K562 (cell line): Measurements from ENCODE around the gene RRH. TPM values are rescaled to one million over a fixed set of nuclear protein-coding genes. Genes with fewer than 3 reads are reported as not detected.
A peak's percentile ranks its signal among the peaks of the same experiment; 100 is the strongest.

Experiments
- CHD2 ChIP-seq: IDR thresholded peaks from 2 replicates; pipeline ENCODE4 v1.6.1; 2011; ENCODE audit warnings: low read depth, low read length
- CTBP1 ChIP-seq: fragments of 450-650 bp; IDR thresholded peaks from 2 replicates; pipeline ENCODE4 v1.6.1; 2016; ENCODE audit warnings: borderline replicate concordance
- EP400 ChIP-seq: fragments of 450-650 bp; IDR thresholded peaks from 2 replicates; pipeline ENCODE4 v1.6.1; 2017; ENCODE audit warnings: antibody characterized with exemption, mild to moderate bottlenecking, moderate library complexity
- GABPA ChIP-seq: fragments of 200-800 bp; sonication (Bioruptor generic); conservative IDR thresholded peaks from 2 replicates; pipeline ENCODE4 v1.6.1; 2016; ENCODE audit warnings: low read depth, missing genetic modification characterization, missing compliant biosample characterization
- GMEB1 ChIP-seq: fragments of 250-450 bp; sonication (Bioruptor Pico); IDR thresholded peaks from 2 replicates; pipeline ENCODE4 v1.4.0; 2020; ENCODE audit warnings: mild to moderate bottlenecking
- HDAC1 ChIP-seq, 2 experiments: fragments of 450-650 bp; IDR thresholded peaks; 2 replicates each; pipeline ENCODE4 v1.6.1; 2016 to 2017; ENCODE audit warnings: inconsistent platforms in 1 of 2, mild to moderate bottlenecking in 1 of 2, moderate library complexity in 1 of 2
- HMBOX1 ChIP-seq: sonication (generic); IDR thresholded peaks from 2 replicates; pipeline ENCODE4 v1.6.1; 2016
- L3MBTL2 ChIP-seq: fragments of 450-650 bp; IDR thresholded peaks from 2 replicates; pipeline ENCODE4 v1.6.1; 2016; ENCODE audit warnings: mild to moderate bottlenecking, moderate library complexity
- MBD2 ChIP-seq: sonication (generic); IDR thresholded peaks from 2 replicates; pipeline ENCODE4 v1.6.1; 2016; ENCODE audit warnings: low read depth, borderline replicate concordance
- NCOA4 ChIP-seq: fragments of 450-650 bp; IDR thresholded peaks from 2 replicates; pipeline ENCODE4 v1.6.1; 2018; ENCODE audit warnings: mild to moderate bottlenecking; ENCODE audit not compliant: partially characterized antibody
- NFIC ChIP-seq: fragments of 450-650 bp; IDR thresholded peaks from 2 replicates; pipeline ENCODE4 v1.6.1; 2017; ENCODE audit warnings: mild to moderate bottlenecking, inconsistent platforms
- NR2C2 ChIP-seq, 2 experiments: fragments of 200-800 bp in 1 of 2; sonication (Bioruptor generic) in 1 of 2; sonication (generic) in 1 of 2; formaldehyde crosslinking in 1 of 2; IDR thresholded peaks; 2 replicates each; pipeline versions ENCODE4 v1.6.1 to v1.8.0; 2016 to 2022; ENCODE audit warnings: mild to moderate bottlenecking in 1 of 2, missing compliant biosample characterization in 1 of 2, missing genetic modification characterization in 1 of 2, missing genetic modification reagents in 1 of 2
- NR4A1 ChIP-seq, 2 experiments: fragments of 250-450 bp in 1 of 2; fragments of 450-650 bp in 1 of 2; sonication (Bioruptor Pico) in 1 of 2; IDR thresholded peaks; 2 replicates each; pipeline versions ENCODE4 v1.4.0 to v1.6.1; 2016 to 2020; ENCODE audit warnings: mild to moderate bottlenecking in 2 of 2, missing compliant biosample characterization in 1 of 2, missing genetic modification characterization in 1 of 2, moderate library complexity in 1 of 2
- PML ChIP-seq: IDR thresholded peaks from 2 replicates; pipeline ENCODE4 v1.6.1; 2012; ENCODE audit warnings: low read length, inconsistent platforms
- RB1 ChIP-seq: fragments of 450-650 bp; IDR thresholded peaks from 2 replicates; pipeline ENCODE4 v1.6.1; 2017; ENCODE audit warnings: low read depth, mild to moderate bottlenecking
- RBM15 ChIP-seq: fragments of 200-400 bp; formaldehyde crosslinking; IDR thresholded peaks from 2 replicates; pipeline ENCODE4 v1.6.1; 2018; ENCODE audit warnings: mild to moderate bottlenecking, low read length, moderate library complexity; ENCODE audit not compliant: insufficient read depth
- RBM25 ChIP-seq: fragments of 200-400 bp; formaldehyde crosslinking; IDR thresholded peaks from 2 replicates; pipeline ENCODE4 v1.6.1; 2018; ENCODE audit warnings: low read length, low read depth, moderate library complexity; ENCODE audit not compliant: severe bottlenecking
- SMARCB1 ChIP-seq: IDR thresholded peaks from 2 replicates; pipeline ENCODE4 v1.6.1; 2011; ENCODE audit warnings: improper control_type of control experiment, low read depth; ENCODE audit not compliant: insufficient read length
- WHSC1 ChIP-seq: IDR thresholded peaks from one replicate; pipeline ENCODE4 v1.6.1; 2012; ENCODE audit warnings: low read length, control low read depth, inconsistent platforms
- XRCC5 ChIP-seq: fragments of 200-400 bp; formaldehyde crosslinking; IDR thresholded peaks from 2 replicates; pipeline ENCODE4 v1.6.1; 2017; ENCODE audit warnings: low read depth, mild to moderate bottlenecking, low read length
- ZBTB33 ChIP-seq: sonication (generic); formaldehyde crosslinking; IDR thresholded peaks from 2 replicates; pipeline ENCODE4 v1.8.1; 2023; ENCODE audit warnings: mild to moderate bottlenecking, missing genetic modification reagents
- ZBTB8A ChIP-seq: fragments of 450-650 bp; IDR thresholded peaks from 2 replicates; pipeline ENCODE4 v1.6.1; 2018; ENCODE audit warnings: mild to moderate bottlenecking, moderate library complexity; ENCODE audit not compliant: partially characterized antibody
- ZFX ChIP-seq: sonication (generic); formaldehyde crosslinking; IDR thresholded peaks from 2 replicates; pipeline ENCODE4 v1.8.0; 2022; ENCODE audit warnings: mild to moderate bottlenecking, missing genetic modification reagents, moderate library complexity
- ZNF24 ChIP-seq: fragments of 450-650 bp; IDR thresholded peaks from 2 replicates; pipeline ENCODE4 v1.6.1; 2016
- ZNF282 ChIP-seq: sonication (generic); formaldehyde crosslinking; IDR thresholded peaks from 2 replicates; pipeline ENCODE4 v1.8.1; 2023; ENCODE audit warnings: missing genetic modification reagents
- ZNF431 ChIP-seq: sonication (generic); formaldehyde crosslinking; IDR thresholded peaks from 2 replicates; pipeline ENCODE4 v1.8.0; 2022; ENCODE audit warnings: mild to moderate bottlenecking, missing genetic modification reagents
- polyA plus RNA-seq, 8 experiments: library from polyadenylated mRNA; depleted of rRNA in 4 of 8; stranded (reverse) in 5 of 8; unstranded in 3 of 8; fragments of >200 nt; fragmentation: Nextera tagmentation in 2 of 8; fragmentation: Illumina TruSeq in 1 of 8; extraction: Ambion mirVana in 2 of 8; extraction: Trizol in 1 of 8; gene quantifications; 2 replicates each; pipeline versions ENCODE4 v1.2.1 to v1.2.3, GENCODE V29; 2011 to 2014; ENCODE audit warnings: inconsistent platforms in 1 of 8, missing spikeins in 1 of 8
- total RNA-seq, 7 experiments: library from RNA; depleted of rRNA in 6 of 7; stranded (reverse); fragments of >200 nt in 6 of 7; fragmentation: Illumina TruSeq in 2 of 7; extraction: Trizol in 2 of 7; gene quantifications; 2 replicates each; pipeline versions ENCODE4 v1.2.1 to v1.2.3, GENCODE V29; 2011 to 2021; ENCODE audit warnings: low replicate concordance in 1 of 7

RRH gene
- total and polyA plus RNA-seq, 9 of the 15 experiments (the other 6 are each of a cell fraction or from before 2014, with no cell fraction given) = 0.04 to 0.31 (median 0.12) TPM; not detected in 3

GRCh38 chr4:109873791-109874514 is 46.2 kb downstream of the RRH start (continued):
- TF ChIP-seq ZBTB33 (CRISPR knock-in tag) = no peak
- peak; percentile 70 for TF ChIP-seq CTBP1
- no peak for TF ChIP-seq NCOA4
- TF ChIP-seq MBD2 = no peak
- 0 out of 2 replicates have a peak, but pooled peaks have one; percentile 32 for TF ChIP-seq EP400
- TF ChIP-seq HDAC1 (IDR thresholded peaks at IDR 0.05) = no peak
- no peak for TF ChIP-seq CHD2
- TF ChIP-seq ZNF282 = no peak
- no peak for TF ChIP-seq ZNF431 (CRISPR knock-in tag)
- no peak for TF ChIP-seq NR4A1 (CRISPR knock-in tag; IDR thresholded peaks at IDR 0.05)
- peak; percentile 87 for TF ChIP-seq NR4A1 (tag; IDR thresholded peaks at IDR 0.05)
- TF ChIP-seq ZNF24 = no peak
- TF ChIP-seq NFIC = no peak
- no peak for TF ChIP-seq RB1
- no peak for TF ChIP-seq WHSC1
- peak; percentile 95 for TF ChIP-seq L3MBTL2
- TF ChIP-seq GABPA (tag) = peak; percentile 47
- no peak for TF ChIP-seq SMARCB1
- no peak for TF ChIP-seq RBM25
- no peak for TF ChIP-seq RBM15
- TF ChIP-seq XRCC5 = no peak
- no peak for TF ChIP-seq HMBOX1
- no peak for TF ChIP-seq ZBTB8A
- no peak for TF ChIP-seq NR2C2 (CRISPR knock-in tag; IDR thresholded peaks at IDR 0.05)
- peak; percentile 73 for TF ChIP-seq NR2C2 (tag; IDR thresholded peaks at IDR 0.05)
- no peak for TF ChIP-seq PML
- TF ChIP-seq GMEB1 = no peak
- no peak for TF ChIP-seq ZFX (CRISPR knock-in tag)
